Sigmoid colon (tissue), 7 donors: Measurements from ENCODE around the gene WNT3. TPM values are rescaled to one million over a fixed set of nuclear protein-coding genes. Genes with fewer than 3 reads are reported as not detected.
A peak's percentile ranks its signal among the peaks of the same experiment; 100 is the strongest.
"Not testable (repeated sequence)": the region's sequence is repeated elsewhere in the genome, so short reads cannot be mapped to it uniquely, and the experiment has no call there.

Experiments used
- DNase-seq: peaks from one replicate; pipeline ENCODE4 v3.0.0-alpha.2; 2019
- H3K27ac ChIP-seq, 4 donors: fragments of 200-600 bp; sonication (generic); one replicate each; pipeline ENCODE4 v1.5.1; 2016 to 2019; ENCODE audit warnings: mild to moderate bottlenecking in 1 of 4
- H3K27me3 ChIP-seq, 3 donors: fragments of 200-600 bp; sonication (generic); one replicate each; pipeline ENCODE4 v1.5.1; 2019; ENCODE audit warnings: mild to moderate bottlenecking in 1 of 3
- H3K36me3 ChIP-seq, 4 donors: fragments of 200-600 bp; sonication (generic); one replicate each; pipeline ENCODE4 v1.5.1; 2016 to 2019
- H3K4me1 ChIP-seq, 4 donors: fragments of 200-600 bp; sonication (generic); one replicate each; pipeline ENCODE4 v1.5.1; 2017 to 2019
- H3K4me3 ChIP-seq, 4 donors: fragments of 200-600 bp; sonication (generic); one replicate each; pipeline ENCODE4 v1.5.1; 2017 to 2019; ENCODE audit warnings: mild to moderate bottlenecking in 2 of 4, moderate library complexity in 1 of 4
- H3K9me3 ChIP-seq, 4 donors: fragments of 200-600 bp in 3 of 4; sonication (generic) in 3 of 4; one replicate each; pipeline versions ENCODE4 v1.5.1 to v1.6.1; 2013 to 2019
- CTCF ChIP-seq, 4 experiments: fragments of 450-650 bp in 3 of 4; fragments of 200-600 bp in 1 of 4; IDR thresholded peaks; one replicate each; pipeline ENCODE4 v1.5.1; 2016 to 2019; ENCODE audit warnings: antibody characterized with exemption in 4 of 4, mild to moderate bottlenecking in 3 of 4, moderate library complexity in 2 of 4
- EP300 ChIP-seq, 4 donors: sonication (generic); formaldehyde crosslinking; IDR thresholded peaks; one replicate each; pipeline ENCODE4 v1.6.1; 2017; ENCODE audit warnings: antibody characterized with exemption in 4 of 4
- POLR2A ChIP-seq, 2 donors: fragments of 450-650 bp; IDR thresholded peaks; one replicate each; pipeline ENCODE4 v1.6.1; 2016; ENCODE audit warnings: antibody characterized with exemption in 2 of 2, mild to moderate bottlenecking in 2 of 2, moderate library complexity in 2 of 2
- POLR2AphosphoS5 ChIP-seq, 4 donors: sonication (generic); formaldehyde crosslinking; IDR thresholded peaks; one replicate each; pipeline ENCODE4 v1.6.1; 2017; ENCODE audit warnings: antibody characterized with exemption in 4 of 4
- WGBS, 2 donors: extraction: QIAGEN DNeasy Blood & Tissue Kit; methylation state at CpG; one replicate each; pipeline ENCODE4 v1.1.7; 2013; 5-methylcytosine and 5-hydroxymethylcytosine counted together
- intact Hi-C: fragments of 100-400 bp; cut with DNase I; formaldehyde crosslinking; loops from one replicate; pipeline ENCODE4 v1.15.1; 2023
- polyA plus RNA-seq, 3 donors: library from polyadenylated mRNA; stranded (reverse); fragments of 200-250 nt; gene quantifications; one replicate each; pipeline ENCODE4 v1.2.3, GENCODE V29; 2013
- total RNA-seq, 4 donors: library from RNA; depleted of rRNA; stranded (reverse); fragments of >200 nt; gene quantifications; one replicate each; pipeline ENCODE4 v1.1.0, GENCODE V29; 2016
- donor health status: healthy with polysubstance abuse.
- donor health status: Bipolar disorder and iron deficiency.
- donor health status: healthy.

The WNT3 gene
- total and polyA plus RNA-seq, 7 donors: under 0.01 to 0.71 (median 0.52) TPM; not detected in 1

- Histone ChIP-seq H3K9me3 (no peaks in the 10 kb centered on the region), H3K36me3 (no peaks in the 10 kb centered on the region), H3K27ac (peak overlapping the region in 1 of 4 donors; percentile 73), H3K4me1 (peaks cover 0 to 28% (median 22%) of the 10 kb centered on the region in 4 donors), H3K4me3 (peak overlapping the region in 2 of 4 donors; percentile 52 to 66), H3K27me3 (no peaks in the 10 kb centered on the region)
- intact Hi-C loops: no loop called here
- WGBS, 2 donors: 64 to 73% methylated on average over 14 of the region's 14 CpGs
- no peak for DNase-seq
- TF ChIP-seq POLR2A (IDR thresholded peaks at IDR 0.05): no peak
- TF ChIP-seq CTCF (IDR thresholded peaks at IDR 0.05): no peak
- no peak for TF ChIP-seq POLR2AphosphoS5 (IDR thresholded peaks at IDR 0.05)
- TF ChIP-seq EP300 (IDR thresholded peaks at IDR 0.05): no peak
Measured at GRCh38 chr17:46770439-46770817, 48.1 kb downstream of the WNT3 start.

GRCh38 chr17:46769531-46770438 is 48.7 kb downstream of the WNT3 start:
- no peak for DNase-seq
- WGBS, 2 donors: 34 to 61% methylated on average over 56 of the region's 56 CpGs
- H3K4me1 ChIP-seq: peaks cover 0 to 28% (median 22%) of the 10 kb centered on the region in 4 donors
- TF ChIP-seq POLR2AphosphoS5 (IDR thresholded peaks at IDR 0.05): no peak
- no peaks in the 10 kb centered on the region for H3K27me3 ChIP-seq
- H3K27ac ChIP-seq: peak overlapping the region in 1 of 4 donors; percentile 4
- H3K9me3 ChIP-seq: no peaks in the 10 kb centered on the region
- peak overlapping the region; percentile 6 to 49 (median 37) for H3K4me3 ChIP-seq
- intact Hi-C loops: no loop called here
- H3K36me3 ChIP-seq: no peaks in the 10 kb centered on the region

DNA sequence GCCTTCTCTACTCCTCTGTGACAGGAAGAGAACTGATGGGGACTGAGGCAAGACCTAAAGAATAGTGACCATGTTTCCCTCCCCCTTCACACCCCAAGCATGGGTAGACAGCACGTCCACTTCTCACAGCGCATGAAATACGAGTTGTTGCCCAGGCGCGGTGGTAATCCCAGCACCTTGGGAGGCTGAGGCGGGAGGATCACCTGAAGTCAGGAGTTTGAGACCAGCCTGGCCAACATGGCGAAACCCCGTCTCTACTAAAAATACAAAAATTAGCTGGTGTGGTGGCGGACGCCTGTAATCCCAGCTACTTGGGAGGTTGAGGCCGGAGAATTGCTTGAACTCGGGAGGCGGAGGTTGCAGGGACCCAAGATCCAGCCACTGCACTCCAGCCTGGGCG is 49.6 kb downstream of the WNT3 start:
- WGBS, 2 donors: 95 to 97% methylated on average over 14 of the region's 14 CpGs
- DNase-seq, H3K4me3 ChIP-seq: not testable (repeated sequence)

GRCh38 chr17:46768540-46768870 is 50.0 kb downstream of the WNT3 start:
- H3K4me1 ChIP-seq: peaks cover 0 to 28% (median 22%) of the 10 kb centered on the region in 4 donors
- no peaks in the 10 kb centered on the region for H3K9me3 ChIP-seq
- no peaks in the 10 kb centered on the region for H3K27me3 ChIP-seq
- no peak overlapping the region for H3K4me3 ChIP-seq
- WGBS, 2 donors: 94 to 95% methylated on average over 15 of the region's 15 CpGs
- DNase-seq: no peak
- no peak overlapping the region for H3K27ac ChIP-seq
- TF ChIP-seq CTCF (IDR thresholded peaks at IDR 0.05) (no peak), POLR2AphosphoS5 (IDR thresholded peaks at IDR 0.05) (no peak), EP300 (IDR thresholded peaks at IDR 0.05) (no peak)
- no peaks in the 10 kb centered on the region for H3K36me3 ChIP-seq
- intact Hi-C loops: no loop called here

More for the DNA sequence above, 49.6 kb downstream of the WNT3 start:
- intact Hi-C loops, H3K27ac ChIP-seq, H3K9me3 ChIP-seq, H3K36me3 ChIP-seq, H3K27me3 ChIP-seq: not testable (repeated sequence)
- H3K4me1 ChIP-seq: peaks cover 0 to 28% (median 22%) of the 10 kb centered on the region in 4 donors

GRCh38 chr17:46766493-46767491 is 51.7 kb downstream of the WNT3 start:
- no peak for DNase-seq
- TF ChIP-seq POLR2A (IDR thresholded peaks at IDR 0.05) (no peak), EP300 (IDR thresholded peaks at IDR 0.05) (no peak), CTCF (IDR thresholded peaks at IDR 0.05) (no peak), POLR2AphosphoS5 (IDR thresholded peaks at IDR 0.05) (no peak)
- Histone ChIP-seq H3K36me3 (no peaks in the 10 kb centered on the region), H3K4me1 (peaks cover 0 to 20% (median 17%) of the 10 kb centered on the region in 4 donors), H3K4me3 (no peak overlapping the region), H3K27ac (no peak overlapping the region), H3K9me3 (no peaks in the 10 kb centered on the region), H3K27me3 (no peaks in the 10 kb centered on the region)
- intact Hi-C loops: no loop called here
- 85 to 90% methylated on average over 21 of the region's 21 CpGs for WGBS, 2 donors
